GM10248 (cell line): Measurements from ENCODE around the gene SMARCE1.

Experiments used
- CTCF ChIA-PET: fragments of 300-600 bp; sonication (Branson Sonifier 250); formaldehyde crosslinking; extraction: SDS; loops from one replicate; lab custom pipeline; 2021; ENCODE audit warnings: antibody characterized with exemption; lab: Yijun Ruan, JAX
- POLR2A ChIA-PET: fragments of 350-650 bp; sonication (Branson Sonifier 250); formaldehyde crosslinking; extraction: SDS; loops from one replicate; lab custom pipeline; 2020; ENCODE audit warnings: antibody characterized with exemption; lab: Yijun Ruan, JAX
- DNase-seq: peaks from one replicate; pipeline ENCODE4 v3.0.0; 2012; ENCODE audit errors: extremely low spot score
- TF ChIP-seq, protein P1 (sequence below): IDR thresholded peaks from 2 replicates; pipeline ENCODE4 v1.5.1; 2012; ENCODE audit warnings: mild to moderate bottlenecking, low read depth; ENCODE audit errors: extremely low read depth, missing control alignments, control extremely low read depth

Gene SMARCE1

DNA sequence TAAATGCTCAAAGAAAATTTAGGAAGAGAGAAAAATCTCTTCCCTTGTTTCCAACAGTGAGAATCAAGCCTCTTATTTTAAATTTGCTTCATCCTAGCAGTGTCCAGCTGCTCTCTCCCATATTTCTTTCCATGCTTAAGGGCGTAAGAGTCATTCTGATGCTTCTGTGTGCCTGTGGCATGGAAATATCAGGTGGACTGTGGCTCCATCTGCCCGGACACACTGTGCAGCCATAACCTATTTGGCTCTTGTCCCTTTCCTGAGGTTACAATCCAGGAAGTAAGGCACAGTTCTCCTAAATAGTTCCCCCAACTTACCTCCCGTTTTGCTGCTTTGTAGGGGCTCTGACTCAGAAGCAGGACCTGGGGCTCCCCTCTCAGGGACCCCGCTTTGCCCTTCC lies 23.7 kb upstream of the SMARCE1 start:
- ChIA-PET CTCF (no interaction called here), POLR2A (no interaction called here)
- DNase-seq, result no peak
- TF ChIP-seq, protein P1, sequence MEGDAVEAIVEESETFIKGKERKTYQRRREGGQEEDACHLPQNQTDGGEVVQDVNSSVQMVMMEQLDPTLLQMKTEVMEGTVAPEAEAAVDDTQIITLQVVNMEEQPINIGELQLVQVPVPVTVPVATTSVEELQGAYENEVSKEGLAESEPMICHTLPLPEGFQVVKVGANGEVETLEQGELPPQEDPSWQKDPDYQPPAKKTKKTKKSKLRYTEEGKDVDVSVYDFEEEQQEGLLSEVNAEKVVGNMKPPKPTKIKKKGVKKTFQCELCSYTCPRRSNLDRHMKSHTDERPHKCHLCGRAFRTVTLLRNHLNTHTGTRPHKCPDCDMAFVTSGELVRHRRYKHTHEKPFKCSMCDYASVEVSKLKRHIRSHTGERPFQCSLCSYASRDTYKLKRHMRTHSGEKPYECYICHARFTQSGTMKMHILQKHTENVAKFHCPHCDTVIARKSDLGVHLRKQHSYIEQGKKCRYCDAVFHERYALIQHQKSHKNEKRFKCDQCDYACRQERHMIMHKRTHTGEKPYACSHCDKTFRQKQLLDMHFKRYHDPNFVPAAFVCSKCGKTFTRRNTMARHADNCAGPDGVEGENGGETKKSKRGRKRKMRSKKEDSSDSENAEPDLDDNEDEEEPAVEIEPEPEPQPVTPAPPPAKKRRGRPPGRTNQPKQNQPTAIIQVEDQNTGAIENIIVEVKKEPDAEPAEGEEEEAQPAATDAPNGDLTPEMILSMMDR, result no peak

DNA sequence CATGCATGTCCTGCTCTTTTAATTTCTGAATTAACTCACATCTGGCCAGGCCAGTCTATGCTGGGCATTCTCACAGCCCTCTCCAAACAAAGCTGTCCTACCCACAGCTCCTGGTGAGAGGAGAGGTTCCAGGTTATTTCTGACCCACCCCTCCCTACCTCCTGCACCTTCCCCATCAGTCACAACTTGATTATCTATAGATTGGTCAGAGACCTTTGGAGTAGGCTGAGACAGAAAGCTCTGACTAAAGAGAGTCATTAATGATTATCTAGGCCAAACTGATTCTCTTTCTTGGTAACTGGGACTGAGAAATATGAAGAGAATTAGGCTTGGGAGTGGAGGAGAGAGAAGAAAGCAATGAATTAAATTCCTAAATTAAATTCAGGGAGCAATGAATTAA lies 18.7 kb upstream of the SMARCE1 start:
- no peak for DNase-seq
- TF ChIP-seq, protein P1, result no peak
- ChIA-PET CTCF (no interaction called here), POLR2A (no interaction called here)

DNA sequence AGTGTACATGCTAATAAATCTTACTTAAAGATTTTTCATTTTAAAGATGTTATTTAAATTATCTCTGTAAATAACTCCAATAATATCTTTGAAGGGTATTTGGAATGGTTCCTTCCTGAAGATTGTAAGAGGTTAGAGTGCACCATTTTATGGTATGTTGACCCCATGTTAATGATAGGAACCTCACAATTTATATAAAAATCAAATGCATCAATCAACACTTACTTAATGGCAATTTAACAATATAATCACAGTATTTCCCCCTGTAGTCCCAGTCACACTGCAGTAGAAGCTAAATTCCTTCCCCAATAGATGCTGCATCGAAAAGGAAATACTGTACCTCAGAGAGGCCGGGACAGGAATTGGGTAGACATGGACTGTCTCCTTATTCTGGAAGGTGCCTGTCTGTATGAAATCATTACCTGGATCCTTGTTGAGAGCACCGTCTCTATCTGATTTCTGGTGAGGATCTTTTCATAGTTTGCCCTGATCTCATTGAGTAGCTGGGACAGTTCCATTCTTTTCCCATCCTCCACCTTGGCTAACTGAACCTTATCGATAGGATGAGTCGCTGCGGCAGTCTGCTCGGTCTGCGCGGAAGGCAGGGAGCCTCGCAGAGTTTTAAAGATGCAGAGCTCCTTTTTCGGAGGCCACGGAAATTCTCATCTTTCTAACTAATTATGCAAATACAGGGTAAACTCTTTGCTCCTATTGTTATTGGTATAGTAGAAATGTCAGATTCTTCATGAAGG lies 17.1 kb upstream of the SMARCE1 start, which contains the start of gene KRT222:
TSS of gene KRT222 (minus strand) at position 596 of the 752 bp plus-strand sequence. CDS start at position 518, 78 bp downstream.
- no peak for DNase-seq
- POLR2A ChIA-PET, result no interaction called here
- CTCF ChIA-PET, result interaction anchor here (1.3 kb wide), 1 partner anchor 104 kb away, joined by 3 read pairs; no protein-coding TSS in a partner anchor
- TF ChIP-seq, protein P1, result no peak

DNA sequence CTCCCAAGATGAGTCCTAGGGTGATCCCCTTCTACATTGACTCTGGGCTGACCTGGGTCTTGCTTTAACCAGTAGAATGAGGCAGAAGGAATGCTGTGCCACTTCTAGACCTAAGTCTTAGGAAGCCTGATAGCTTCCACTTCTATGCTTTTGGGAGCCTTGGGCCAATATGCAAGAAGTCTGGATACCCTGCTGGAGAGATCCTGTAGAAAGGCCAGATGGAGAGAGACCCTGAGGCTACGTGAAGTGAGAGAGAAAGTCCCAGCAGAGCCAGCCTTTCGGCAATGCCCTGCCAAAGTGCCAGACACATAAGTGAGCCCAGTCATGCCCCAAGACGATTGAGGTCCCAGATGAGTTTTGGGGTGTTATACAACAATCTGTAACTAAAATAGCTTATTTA lies 15.6 kb upstream of the SMARCE1 start:
- ChIA-PET POLR2A (no interaction called here), CTCF (interaction anchor here (1.6 kb wide), 1 partner anchor 17 kb away, joined by 4 read pairs; no protein-coding TSS in a partner anchor)
- DNase-seq, result no peak
- TF ChIP-seq, protein P1, result no peak

DNA sequence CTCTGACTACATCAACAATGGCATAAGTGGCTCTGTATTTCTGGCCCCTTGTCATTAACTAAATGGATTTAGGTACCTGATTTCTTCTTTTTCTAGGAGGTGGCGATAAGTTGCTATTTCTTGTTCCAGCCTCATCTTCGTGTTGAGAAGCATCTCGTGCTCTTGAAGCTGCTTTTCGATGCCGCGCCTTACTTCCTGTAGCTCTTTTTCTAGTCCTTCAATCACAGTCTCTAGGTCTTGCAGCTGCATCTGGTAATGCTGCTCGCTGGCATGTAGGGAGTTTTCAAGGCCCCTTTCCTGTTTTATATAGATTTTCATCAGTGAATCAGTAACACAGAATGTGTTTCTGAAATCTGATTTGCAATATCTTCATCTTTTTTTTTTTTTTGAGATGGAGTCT lies 12.3 kb upstream of the SMARCE1 start:
- TF ChIP-seq, protein P1, result no peak
- CTCF ChIA-PET, result interaction anchor here (0.9 kb wide), 1 partner anchor 13 kb away, joined by 4 read pairs; no protein-coding TSS in a partner anchor
- DNase-seq, result no peak
- POLR2A ChIA-PET, result interaction anchor here (0.5 kb wide), 1 partner anchor 109 kb away, joined by 3 read pairs; no protein-coding TSS in a partner anchor

DNA sequence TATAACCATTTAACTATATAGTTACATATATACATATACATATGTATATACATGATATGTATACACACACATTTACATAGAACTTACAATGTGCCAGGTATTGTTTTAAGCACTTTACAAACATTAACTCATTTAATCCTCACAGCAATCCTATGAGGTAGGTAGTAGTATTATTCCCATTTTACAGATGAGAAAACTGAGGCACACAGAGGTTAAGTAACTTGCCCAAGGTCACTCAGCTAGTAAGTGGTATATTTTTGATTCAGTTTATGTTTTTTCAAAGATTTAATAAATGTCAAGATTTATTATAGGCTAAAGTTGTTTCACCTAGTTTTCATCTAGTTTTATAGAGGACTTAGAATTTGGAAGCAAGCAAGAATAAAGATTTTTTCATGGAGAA lies 10.8 kb upstream of the SMARCE1 start:
- TF ChIP-seq, protein P1, result no peak
- POLR2A ChIA-PET, result no interaction called here
- CTCF ChIA-PET, result no interaction called here
- DNase-seq, result no peak
